Measurements from ENCODE around the gene PLA2G4E.

The PLA2G4E gene

DNA sequence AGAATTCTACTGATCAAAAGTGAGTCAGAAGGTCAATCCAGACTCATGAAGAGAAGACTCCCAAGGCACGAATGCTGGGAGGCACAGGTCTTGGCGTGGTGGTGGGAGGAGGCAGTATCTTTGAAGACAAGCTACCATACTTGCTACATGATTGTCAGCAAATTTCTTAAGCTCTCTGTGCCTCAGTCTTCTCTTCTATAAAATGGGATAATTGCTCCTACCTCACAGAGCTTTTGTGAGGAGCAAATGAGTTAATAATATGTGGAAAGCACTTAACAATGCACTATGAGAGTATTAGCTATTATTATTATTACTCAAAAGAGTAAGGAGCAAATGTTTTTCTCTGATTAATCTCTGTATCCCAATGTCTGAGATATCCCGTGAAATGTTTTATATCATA, 84.7 kb downstream of the PLA2G4E start:
- DNase-seq (ENCODE audit: low spot score): no peak

DNA sequence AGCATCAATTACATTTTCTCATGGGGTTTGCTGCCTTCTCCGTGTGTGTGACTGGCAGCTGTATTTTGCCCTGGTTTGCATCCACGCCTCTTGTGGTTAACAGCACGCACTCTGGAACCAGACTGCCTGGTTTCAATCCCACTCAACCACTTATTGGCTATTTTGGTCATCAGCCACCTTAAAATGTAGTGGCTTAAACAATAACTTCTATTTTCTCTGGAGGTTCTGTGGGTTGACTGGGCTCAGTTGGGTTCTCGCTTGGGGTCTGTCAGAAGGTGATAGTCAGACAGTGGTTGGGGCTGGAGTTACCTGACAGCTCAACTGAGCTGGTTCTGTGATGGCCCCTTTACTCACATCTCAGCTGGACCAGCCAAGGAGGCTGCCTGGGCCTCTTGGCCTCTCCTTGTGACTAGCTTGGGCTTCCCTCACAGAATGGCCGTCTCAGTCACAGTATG, 85.2 kb downstream of the PLA2G4E start:
- DNase-seq (ENCODE audit: low spot score): peak; percentile 79

DNA sequence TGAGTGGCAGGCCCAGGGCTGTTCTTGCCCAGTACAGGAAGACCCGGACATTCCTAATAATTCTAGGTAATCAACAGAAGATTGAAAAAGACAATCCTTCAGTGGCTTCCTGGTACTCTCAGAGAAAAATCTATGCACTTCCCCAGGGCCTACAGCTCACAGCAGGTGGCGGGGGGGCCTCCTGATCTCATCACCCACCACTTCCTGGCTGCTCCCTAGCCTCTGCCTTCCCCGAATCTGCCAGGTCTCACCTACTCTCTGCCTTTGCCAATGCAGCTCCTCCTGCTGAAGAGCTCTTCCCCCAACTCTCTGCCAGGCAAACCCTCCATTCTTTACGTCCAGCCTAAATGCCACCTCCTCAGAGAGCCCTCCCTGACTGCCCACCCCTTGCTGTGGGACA, 86.0 kb downstream of the PLA2G4E start:
- DNase-seq (ENCODE audit: low spot score): peak; percentile 77

DNA sequence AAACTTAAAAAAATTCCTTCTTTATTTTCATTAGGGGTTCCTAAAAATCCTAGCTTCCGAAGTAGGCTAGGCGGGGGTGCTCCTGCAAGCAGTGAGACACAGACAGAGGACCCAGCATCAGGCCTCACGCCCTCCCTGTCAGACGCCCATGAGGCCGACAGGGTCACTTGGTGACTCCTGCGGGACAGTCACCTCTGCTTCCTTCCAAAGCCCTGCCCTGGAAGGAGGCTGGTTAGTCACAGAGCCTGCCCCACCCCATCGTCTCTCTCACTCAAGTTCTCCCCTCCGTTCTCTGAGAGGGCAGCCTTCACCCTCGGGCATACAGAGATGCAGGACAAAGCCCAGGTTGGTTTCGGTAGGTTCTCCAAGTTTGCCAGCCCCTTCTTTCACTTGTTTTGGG, 87.1 kb downstream of the PLA2G4E start:
- no peak for DNase-seq (ENCODE audit: low spot score)

DNA sequence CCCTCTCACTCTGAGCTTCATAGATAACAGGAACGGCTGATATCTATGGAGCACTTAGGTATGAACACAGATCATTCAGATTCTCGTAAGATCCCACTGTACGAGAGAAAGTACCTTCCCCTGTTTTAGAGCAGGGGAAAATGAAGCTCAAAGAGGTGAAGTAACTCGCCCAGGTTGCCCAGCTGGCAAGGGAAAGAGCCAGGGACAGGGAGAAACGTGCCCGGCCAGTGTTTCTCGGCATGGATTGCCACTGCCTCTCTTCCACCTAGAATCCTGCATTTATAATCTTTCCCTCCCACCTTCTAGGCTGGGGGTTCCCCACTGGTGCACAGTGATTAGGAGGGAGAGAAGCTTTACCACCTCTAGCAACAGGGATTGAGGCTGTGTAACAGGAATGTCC, 87.5 kb downstream of the PLA2G4E start:
- DNase-seq (ENCODE audit: low spot score): no peak

DNA sequence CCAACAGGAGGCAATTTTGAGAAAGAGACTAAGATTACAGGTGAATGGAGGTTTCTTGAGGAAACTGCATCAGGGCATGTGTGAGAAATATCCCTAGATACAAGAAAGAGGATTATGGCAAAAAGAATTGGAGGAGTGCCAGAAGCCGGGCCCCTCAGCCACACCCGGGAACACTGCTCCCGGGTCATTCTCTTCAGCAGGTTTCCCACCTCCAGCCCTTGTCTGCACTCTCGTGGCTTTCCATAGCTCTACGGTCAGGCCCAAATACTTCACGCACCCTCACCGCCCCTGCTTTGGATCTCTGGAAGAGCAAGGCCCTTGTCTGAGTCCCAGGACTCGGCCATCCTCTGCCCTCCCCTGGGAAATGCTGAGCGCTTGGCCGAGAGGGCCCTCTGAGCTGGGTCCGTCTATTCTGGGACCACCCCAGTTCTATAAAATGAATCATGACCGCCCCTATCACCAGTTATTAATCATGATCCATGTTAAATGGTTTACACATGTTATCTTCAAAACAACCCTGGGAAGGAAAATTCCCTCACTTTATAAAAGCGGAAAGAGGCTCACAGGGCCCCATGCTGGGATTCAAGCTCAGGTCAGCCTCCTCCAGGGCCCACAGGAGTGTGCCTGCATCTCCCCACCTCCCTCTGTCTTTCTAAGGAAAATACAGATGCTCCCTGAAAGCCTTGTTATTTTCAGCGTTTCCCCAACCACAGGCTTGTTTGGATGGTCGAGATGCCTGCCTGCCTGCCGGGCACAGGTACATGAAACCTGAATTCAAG, 88.1 kb downstream of the PLA2G4E start:
- DNase-seq (ENCODE audit: low spot score): no peak

DNA sequence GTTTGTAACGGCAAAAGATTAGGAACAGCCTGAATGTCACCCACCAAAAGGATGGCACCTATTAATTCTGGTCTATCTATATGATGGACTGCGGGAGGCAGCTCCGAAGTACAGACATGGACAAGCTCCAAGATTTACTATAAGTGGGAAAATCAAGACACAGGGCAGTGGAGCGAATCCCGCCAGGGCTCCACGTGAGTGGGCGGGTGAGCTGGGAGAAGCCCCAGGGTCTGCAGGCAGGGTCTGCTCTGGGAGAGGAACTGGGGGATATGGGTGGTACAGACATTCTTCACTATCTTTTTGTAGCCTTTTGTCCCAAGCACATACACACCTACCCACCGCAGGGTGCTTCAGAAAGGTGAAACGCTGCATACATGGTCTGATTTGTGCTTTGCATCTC, 88.7 kb downstream of the PLA2G4E start:
- no peak for DNase-seq (ENCODE audit: low spot score)
